ENCODE data around the gene C9orf153.

GRCh38 chr9:86248746-86249145 is 10.7 kb downstream of the C9orf153 start:
- TF ChIP-seq CTCF (IDR thresholded peaks at IDR 0.05) (no peak), POLR2A (IDR thresholded peaks at IDR 0.05) (no peak)

All from tibial nerve (tissue), 3 donors.